Measurements from ENCODE around the gene S1PR4. TPM values are rescaled to one million over a fixed set of nuclear protein-coding genes. Genes with fewer than 3 reads are reported as not detected.
"Not testable (repeated sequence)": the region's sequence is repeated elsewhere in the genome, so short reads cannot be mapped to it uniquely, and the experiment has no call there.

Gene S1PR4
- polyA plus RNA-seq, 2 donors = 1.5 to 2.4 TPM

DNA sequence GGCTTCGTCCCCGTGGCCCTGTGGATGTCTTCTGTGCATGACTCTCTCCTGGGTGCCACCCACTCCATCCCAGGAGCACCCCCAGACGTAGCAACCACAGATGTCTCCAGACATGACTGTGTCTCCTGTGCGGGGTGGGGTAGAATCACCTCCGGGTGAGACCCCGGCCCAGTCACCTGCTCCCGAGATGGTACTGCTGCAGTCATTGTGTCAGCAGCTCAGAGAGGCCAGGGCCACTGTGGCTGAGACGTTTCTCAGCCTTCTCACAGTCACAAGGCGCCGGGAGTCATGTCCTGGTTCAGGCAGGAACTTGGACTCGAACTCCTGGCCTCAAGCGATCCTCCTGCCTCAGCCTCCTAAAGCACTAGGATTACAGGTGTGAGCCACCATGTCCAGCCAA is 23.8 kb downstream of the S1PR4 start:
- Histone ChIP-seq H3K4me3 (ENCODE audit: low read depth in 1 of 2, low read length in 2 of 2) (no peak overlapping the region), H3K4me1 (ENCODE audit: control insufficient read depth in 2 of 2, insufficient read depth in 2 of 2, low read length in 1 of 2) (no peaks in the 10 kb centered on the region), H3K36me3 (ENCODE audit: control insufficient read depth in 2 of 2, insufficient read depth in 2 of 2, low read length in 1 of 2) (peaks cover 6 to 45% of the 10 kb centered on the region in 2 donors), H3K27ac (ENCODE audit: low read depth in 2 of 2, low read length in 1 of 2) (no peak overlapping the region), H3K9me3 (ENCODE audit: control insufficient read depth in 2 of 2, insufficient read depth in 1 of 2, low read depth in 1 of 2, low read length in 1 of 2) (no peaks in the 10 kb centered on the region), H3K27me3 (ENCODE audit: control insufficient read depth in 1 of 2, insufficient read depth in 2 of 2, low read length in 2 of 2) (no peaks in the 10 kb centered on the region)
- 87 to 88% methylated on average over 12 of the region's 12 CpGs for WGBS, 2 donors

GRCh38 chr19:3202895-3203294 is 24.3 kb downstream of the S1PR4 start:
- H3K27me3 ChIP-seq (ENCODE audit: control insufficient read depth in 1 of 2, insufficient read depth in 2 of 2, low read length in 2 of 2); H3K9me3 ChIP-seq (ENCODE audit: control insufficient read depth in 2 of 2, insufficient read depth in 1 of 2, low read depth in 1 of 2, low read length in 1 of 2); H3K27ac ChIP-seq (ENCODE audit: low read depth in 2 of 2, low read length in 1 of 2); H3K4me3 ChIP-seq (ENCODE audit: low read depth in 1 of 2, low read length in 2 of 2); H3K4me1 ChIP-seq (ENCODE audit: control insufficient read depth in 2 of 2, insufficient read depth in 2 of 2, low read length in 1 of 2): not testable (repeated sequence)
- 92 to 94% methylated on average over 7 of the region's 7 CpGs for WGBS, 2 donors
- peaks cover 6 to 50% of the 10 kb centered on the region in 2 donors for H3K36me3 ChIP-seq (ENCODE audit: control insufficient read depth in 2 of 2, insufficient read depth in 2 of 2, low read length in 1 of 2)

GRCh38 chr19:3203805-3204645 is 25.5 kb downstream of the S1PR4 start:
- H3K4me1 ChIP-seq (ENCODE audit: control insufficient read depth in 2 of 2, insufficient read depth in 2 of 2, low read length in 1 of 2) = no peaks in the 10 kb centered on the region
- no peak overlapping the region for H3K27ac ChIP-seq (ENCODE audit: low read depth in 2 of 2, low read length in 1 of 2)
- H3K9me3 ChIP-seq (ENCODE audit: control insufficient read depth in 2 of 2, insufficient read depth in 1 of 2, low read depth in 1 of 2, low read length in 1 of 2) = no peaks in the 10 kb centered on the region
- WGBS, 2 donors = 95% methylated on average over 38 to 43 of the region's 43 CpGs
- no peak overlapping the region for H3K4me3 ChIP-seq (ENCODE audit: low read depth in 1 of 2, low read length in 2 of 2)
- peaks cover 6 to 51% of the 10 kb centered on the region in 2 donors for H3K36me3 ChIP-seq (ENCODE audit: control insufficient read depth in 2 of 2, insufficient read depth in 2 of 2, low read length in 1 of 2)
- no peaks in the 10 kb centered on the region for H3K27me3 ChIP-seq (ENCODE audit: control insufficient read depth in 1 of 2, insufficient read depth in 2 of 2, low read length in 2 of 2)

GRCh38 chr19:3204646-3205275 is 26.2 kb downstream of the S1PR4 start:
- Histone ChIP-seq H3K4me3 (ENCODE audit: low read depth in 1 of 2, low read length in 2 of 2) (no peak overlapping the region), H3K4me1 (ENCODE audit: control insufficient read depth in 2 of 2, insufficient read depth in 2 of 2, low read length in 1 of 2) (no peaks in the 10 kb centered on the region), H3K27me3 (ENCODE audit: control insufficient read depth in 1 of 2, insufficient read depth in 2 of 2, low read length in 2 of 2) (no peaks in the 10 kb centered on the region), H3K9me3 (ENCODE audit: control insufficient read depth in 2 of 2, insufficient read depth in 1 of 2, low read depth in 1 of 2, low read length in 1 of 2) (no peaks in the 10 kb centered on the region), H3K36me3 (ENCODE audit: control insufficient read depth in 2 of 2, insufficient read depth in 2 of 2, low read length in 1 of 2) (peaks cover 6 to 51% of the 10 kb centered on the region in 2 donors), H3K27ac (ENCODE audit: low read depth in 2 of 2, low read length in 1 of 2) (no peak overlapping the region)
- WGBS, 2 donors = 94% methylated on average over 35 of the region's 35 CpGs

GRCh38 chr19:3206216-3206953 is 27.8 kb downstream of the S1PR4 start:
- Histone ChIP-seq H3K9me3 (ENCODE audit: control insufficient read depth in 2 of 2, insufficient read depth in 1 of 2, low read depth in 1 of 2, low read length in 1 of 2) (no peaks in the 10 kb centered on the region), H3K36me3 (ENCODE audit: control insufficient read depth in 2 of 2, insufficient read depth in 2 of 2, low read length in 1 of 2) (peaks cover 6 to 51% of the 10 kb centered on the region in 2 donors), H3K4me1 (ENCODE audit: control insufficient read depth in 2 of 2, insufficient read depth in 2 of 2, low read length in 1 of 2) (no peaks in the 10 kb centered on the region), H3K27me3 (ENCODE audit: control insufficient read depth in 1 of 2, insufficient read depth in 2 of 2, low read length in 2 of 2) (no peaks in the 10 kb centered on the region), H3K4me3 (ENCODE audit: low read depth in 1 of 2, low read length in 2 of 2) (no peak overlapping the region), H3K27ac (ENCODE audit: low read depth in 2 of 2, low read length in 1 of 2) (no peak overlapping the region)
- WGBS, 2 donors = 94 to 96% methylated on average over 28 of the region's 28 CpGs

GRCh38 chr19:3207461-3208242 is 29.1 kb downstream of the S1PR4 start:
- no peaks in the 10 kb centered on the region for H3K27me3 ChIP-seq (ENCODE audit: control insufficient read depth in 1 of 2, insufficient read depth in 2 of 2, low read length in 2 of 2)
- WGBS, 2 donors = 89 to 95% methylated on average over 39 to 43 of the region's 43 CpGs
- no peak overlapping the region for H3K4me3 ChIP-seq (ENCODE audit: low read depth in 1 of 2, low read length in 2 of 2)
- no peak overlapping the region for H3K27ac ChIP-seq (ENCODE audit: low read depth in 2 of 2, low read length in 1 of 2)
- H3K36me3 ChIP-seq (ENCODE audit: control insufficient read depth in 2 of 2, insufficient read depth in 2 of 2, low read length in 1 of 2) = peaks cover 6 to 44% of the 10 kb centered on the region in 2 donors
- H3K4me1 ChIP-seq (ENCODE audit: control insufficient read depth in 2 of 2, insufficient read depth in 2 of 2, low read length in 1 of 2) = no peaks in the 10 kb centered on the region
- no peaks in the 10 kb centered on the region for H3K9me3 ChIP-seq (ENCODE audit: control insufficient read depth in 2 of 2, insufficient read depth in 1 of 2, low read depth in 1 of 2, low read length in 1 of 2)

DNA sequence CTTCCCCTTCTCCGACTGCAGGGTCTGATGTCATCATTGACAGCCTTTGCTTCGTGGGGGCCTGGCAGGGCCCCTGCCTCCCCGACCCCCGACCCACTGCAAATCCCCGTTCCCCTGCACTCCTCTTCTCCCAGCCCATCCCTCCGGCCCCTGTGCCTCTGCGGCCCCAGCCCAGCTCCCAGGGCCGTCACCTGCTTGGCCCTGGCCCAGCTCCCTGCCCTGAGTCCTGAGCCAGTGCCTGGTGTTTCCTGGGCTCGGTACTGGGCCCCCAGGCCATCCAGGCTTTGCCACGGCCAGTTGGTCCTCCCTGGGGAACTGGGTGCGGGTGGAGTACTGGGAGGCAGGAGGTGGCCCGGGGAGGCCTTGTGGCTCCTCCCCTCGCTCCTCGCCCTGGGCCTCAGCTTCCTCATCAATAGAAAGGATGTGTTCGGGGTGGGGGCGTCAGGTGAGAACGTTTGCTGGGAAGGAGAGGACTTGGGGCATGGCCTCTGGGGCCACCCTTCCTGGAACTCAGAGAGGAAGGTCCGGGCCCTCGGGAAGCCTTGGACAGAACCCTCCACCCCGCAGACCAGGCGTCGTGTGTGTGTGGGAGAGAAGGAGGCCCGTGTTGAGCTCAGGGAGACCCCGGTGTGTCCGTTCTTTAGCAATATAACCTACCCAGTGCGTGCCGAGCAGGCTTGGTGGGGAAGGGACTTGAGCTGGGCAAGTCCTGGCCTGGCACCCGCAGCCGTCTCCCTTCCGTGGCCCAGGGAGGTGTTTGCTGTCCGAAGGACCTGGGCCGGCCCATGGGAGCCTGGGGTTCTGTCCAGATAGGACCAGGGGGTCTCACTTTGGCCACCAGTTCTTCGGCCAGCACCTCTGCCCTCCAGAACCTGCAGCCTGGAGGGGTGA is 30.0 kb downstream of the S1PR4 start:
- Histone ChIP-seq H3K27ac (ENCODE audit: low read depth in 2 of 2, low read length in 1 of 2) (no peak overlapping the region), H3K4me1 (ENCODE audit: control insufficient read depth in 2 of 2, insufficient read depth in 2 of 2, low read length in 1 of 2) (no peaks in the 10 kb centered on the region), H3K36me3 (ENCODE audit: control insufficient read depth in 2 of 2, insufficient read depth in 2 of 2, low read length in 1 of 2) (peaks cover 6 to 44% of the 10 kb centered on the region in 2 donors), H3K27me3 (ENCODE audit: control insufficient read depth in 1 of 2, insufficient read depth in 2 of 2, low read length in 2 of 2) (no peaks in the 10 kb centered on the region), H3K4me3 (ENCODE audit: low read depth in 1 of 2, low read length in 2 of 2) (no peak overlapping the region), H3K9me3 (ENCODE audit: control insufficient read depth in 2 of 2, insufficient read depth in 1 of 2, low read depth in 1 of 2, low read length in 1 of 2) (no peaks in the 10 kb centered on the region)
- 85 to 89% methylated on average over 33 of the region's 33 CpGs for WGBS, 2 donors

DNA sequence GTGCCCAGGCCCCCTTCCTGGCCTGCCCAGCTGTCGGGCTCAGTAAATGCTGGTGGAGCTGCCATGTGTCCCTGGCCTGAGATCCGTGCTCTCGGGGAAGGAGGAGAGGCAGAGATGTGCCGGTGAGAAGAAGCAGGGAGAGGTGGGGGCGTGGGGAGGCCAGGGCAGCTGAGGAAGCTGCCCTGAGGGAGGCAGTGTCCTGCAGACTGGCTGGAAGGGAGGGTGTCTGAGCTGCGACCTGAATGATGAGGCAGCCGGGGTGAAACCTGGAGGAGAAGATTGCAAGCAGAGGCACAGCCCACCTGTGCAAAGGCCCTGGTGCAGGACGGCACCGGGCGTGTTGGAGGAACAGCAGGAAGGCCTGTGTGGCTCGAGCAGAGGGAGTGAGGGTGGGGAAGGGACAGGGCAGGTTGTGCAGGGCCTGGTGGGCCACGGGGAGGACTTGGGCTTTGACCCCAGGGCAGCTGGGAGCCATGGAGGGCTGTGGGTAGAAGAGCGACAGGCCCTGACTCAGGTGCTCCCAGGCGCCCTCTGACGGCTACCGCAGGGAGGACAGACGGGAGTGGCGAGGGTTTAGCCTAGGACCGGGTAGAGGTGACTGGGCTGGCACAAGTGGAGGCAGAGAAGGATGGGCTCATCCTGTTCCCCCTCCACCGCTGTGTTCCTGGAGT is 31.9 kb downstream of the S1PR4 start:
- H3K9me3 ChIP-seq (ENCODE audit: control insufficient read depth in 2 of 2, insufficient read depth in 1 of 2, low read depth in 1 of 2, low read length in 1 of 2) = no peaks in the 10 kb centered on the region
- 38 to 43% methylated on average over 20 of the region's 20 CpGs for WGBS, 2 donors

More for the DNA sequence above, 31.9 kb downstream of the S1PR4 start:
- H3K4me3 ChIP-seq (ENCODE audit: low read depth in 1 of 2, low read length in 2 of 2) = no peak overlapping the region
- H3K36me3 ChIP-seq (ENCODE audit: control insufficient read depth in 2 of 2, insufficient read depth in 2 of 2, low read length in 1 of 2) = peaks cover 0 to 27% of the 10 kb centered on the region in 2 donors
- no peaks in the 10 kb centered on the region for H3K27me3 ChIP-seq (ENCODE audit: control insufficient read depth in 1 of 2, insufficient read depth in 2 of 2, low read length in 2 of 2)
- no peak overlapping the region for H3K27ac ChIP-seq (ENCODE audit: low read depth in 2 of 2, low read length in 1 of 2)
- no peaks in the 10 kb centered on the region for H3K4me1 ChIP-seq (ENCODE audit: control insufficient read depth in 2 of 2, insufficient read depth in 2 of 2, low read length in 1 of 2)
